Mammary epithelial cell (primary cell): ENCODE results near the gene CD300LG.

Experiments
- CTCF ChIP-seq, 2 donors: IDR thresholded peaks in 1 of 2; conservative IDR thresholded peaks in 1 of 2; 2 replicates each; pipeline ENCODE4 v1.5.1; 2011 to 2012; ENCODE audit warnings: inconsistent platforms in 2 of 2, low read length in 2 of 2, mild to moderate bottlenecking in 2 of 2, control low read depth in 1 of 2, low read depth in 1 of 2; ENCODE audit not compliant: insufficient read depth in 1 of 2; ENCODE audit errors: extremely low read depth in 1 of 2
- EZH2 ChIP-seq: IDR thresholded peaks from 2 replicates; pipeline ENCODE4 v1.6.1; 2012; ENCODE audit warnings: low read length, inconsistent platforms, borderline replicate concordance

GRCh38 chr17:43799047-43799446, 47.9 kb upstream of the CD300LG start:
- TF ChIP-seq CTCF (conservative IDR thresholded peaks at IDR 0.05 in 1 of 2, IDR thresholded peaks at IDR 0.05 in 1 of 2; ENCODE audit: extremely low read depth in 1 of 2, insufficient read depth in 1 of 2, low read depth in 1 of 2, low read length in 2 of 2) (no peak), EZH2 (no peak)
